ENCODE results near the gene SPTBN1. TPM values are rescaled to one million over a fixed set of nuclear protein-coding genes. Genes with fewer than 3 reads are reported as not detected.

Gene SPTBN1
- total and polyA plus RNA-seq, 2 of the 13 experiments (the other 11 are each of a cell fraction or from before 2014, with no cell fraction given): 123 to 299 TPM

DNA sequence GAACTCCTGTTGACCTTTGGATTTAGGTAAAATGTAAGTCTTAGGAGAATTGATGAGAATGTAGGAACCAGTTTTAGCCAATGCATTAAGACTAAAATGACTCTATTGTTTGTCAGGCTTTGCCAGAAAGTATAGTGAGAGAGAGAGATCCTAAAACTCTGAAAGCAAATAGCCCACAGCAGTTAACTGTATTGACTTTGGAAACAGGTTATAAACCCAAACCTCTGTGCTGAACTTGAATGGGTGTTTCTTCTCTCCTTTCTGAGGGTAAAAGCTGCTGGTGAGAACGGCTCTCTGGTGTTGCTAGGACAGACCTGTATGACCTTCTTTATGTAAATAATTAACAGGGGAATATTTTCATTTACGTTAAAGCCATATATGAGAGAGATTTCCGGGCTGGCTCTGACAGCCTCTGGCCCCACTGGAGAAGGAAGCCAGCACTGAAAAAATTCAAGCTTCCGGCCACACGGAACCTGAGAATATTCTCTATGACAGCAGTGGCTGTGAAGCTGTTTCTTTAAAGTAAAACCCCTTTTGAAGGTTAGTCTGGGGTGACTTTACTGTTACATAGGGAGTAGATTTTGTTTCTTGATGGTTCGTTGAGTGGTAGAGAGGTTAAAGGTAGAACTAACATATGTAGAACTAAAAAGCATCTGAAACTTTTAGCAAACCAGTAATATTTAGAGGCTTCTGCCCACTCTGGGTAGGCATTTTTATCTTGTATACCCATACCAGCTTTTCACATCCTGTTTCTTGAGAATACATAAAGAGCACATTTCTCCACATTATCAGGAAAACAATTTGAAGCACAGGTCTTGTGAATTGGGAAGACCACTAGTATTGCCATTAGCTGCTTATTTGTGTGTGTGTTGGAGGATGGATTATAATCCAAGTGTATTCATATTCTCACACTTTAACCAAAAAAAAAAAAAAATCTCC is 123.8 kb downstream of the SPTBN1 start (continued):
- TF ChIP-seq ZNF709 (CRISPR knock-in tag; IDR thresholded peaks at IDR 0.05) (no peak), GABPA (IDR thresholded peaks at IDR 0.05; ENCODE audit: low read depth, low read length) (no peak), GABPA (CRISPR knock-in tag; IDR thresholded peaks at IDR 0.05; ENCODE audit: low read depth) (peak; percentile 78), BCL6 (CRISPR knock-in tag; IDR thresholded peaks at IDR 0.05) (peak; percentile 89), SETDB1 (CRISPR knock-in tag; IDR thresholded peaks at IDR 0.05; ENCODE audit: borderline replicate concordance) (no peak), ZBTB20 (CRISPR knock-in tag; IDR thresholded peaks at IDR 0.05; ENCODE audit: borderline replicate concordance, low read depth) (peak; percentile 95), NRL (CRISPR knock-in tag; IDR thresholded peaks at IDR 0.05; ENCODE audit: borderline replicate concordance) (no peak), GZF1 (CRISPR knock-in tag; IDR thresholded peaks at IDR 0.05) (no peak; the same call in 1 of the 2 replicates), HOXA9 (CRISPR knock-in tag; IDR thresholded peaks at IDR 0.05; ENCODE audit: borderline replicate concordance) (no peak), ZNF20 (CRISPR knock-in tag; IDR thresholded peaks at IDR 0.05) (no peak), ZNF562 (CRISPR knock-in tag; IDR thresholded peaks at IDR 0.05; ENCODE audit: borderline replicate concordance) (no peak), SAP130 (CRISPR knock-in tag; IDR thresholded peaks at IDR 0.05; ENCODE audit: low read depth) (peak; percentile 86), ZNF280B (CRISPR knock-in tag; IDR thresholded peaks at IDR 0.05; ENCODE audit: borderline replicate concordance) (no peak), SALL2 (CRISPR knock-in tag; IDR thresholded peaks at IDR 0.05) (no peak), NFIC (IDR thresholded peaks at IDR 0.05; ENCODE audit: low read length) (peak; percentile 71; the same call in 1 of the 2 replicates), PPARG (CRISPR knock-in tag; conservative IDR thresholded peaks at IDR 0.05) (peak; percentile 85)
- TF ChIP-seq, protein P1, sequence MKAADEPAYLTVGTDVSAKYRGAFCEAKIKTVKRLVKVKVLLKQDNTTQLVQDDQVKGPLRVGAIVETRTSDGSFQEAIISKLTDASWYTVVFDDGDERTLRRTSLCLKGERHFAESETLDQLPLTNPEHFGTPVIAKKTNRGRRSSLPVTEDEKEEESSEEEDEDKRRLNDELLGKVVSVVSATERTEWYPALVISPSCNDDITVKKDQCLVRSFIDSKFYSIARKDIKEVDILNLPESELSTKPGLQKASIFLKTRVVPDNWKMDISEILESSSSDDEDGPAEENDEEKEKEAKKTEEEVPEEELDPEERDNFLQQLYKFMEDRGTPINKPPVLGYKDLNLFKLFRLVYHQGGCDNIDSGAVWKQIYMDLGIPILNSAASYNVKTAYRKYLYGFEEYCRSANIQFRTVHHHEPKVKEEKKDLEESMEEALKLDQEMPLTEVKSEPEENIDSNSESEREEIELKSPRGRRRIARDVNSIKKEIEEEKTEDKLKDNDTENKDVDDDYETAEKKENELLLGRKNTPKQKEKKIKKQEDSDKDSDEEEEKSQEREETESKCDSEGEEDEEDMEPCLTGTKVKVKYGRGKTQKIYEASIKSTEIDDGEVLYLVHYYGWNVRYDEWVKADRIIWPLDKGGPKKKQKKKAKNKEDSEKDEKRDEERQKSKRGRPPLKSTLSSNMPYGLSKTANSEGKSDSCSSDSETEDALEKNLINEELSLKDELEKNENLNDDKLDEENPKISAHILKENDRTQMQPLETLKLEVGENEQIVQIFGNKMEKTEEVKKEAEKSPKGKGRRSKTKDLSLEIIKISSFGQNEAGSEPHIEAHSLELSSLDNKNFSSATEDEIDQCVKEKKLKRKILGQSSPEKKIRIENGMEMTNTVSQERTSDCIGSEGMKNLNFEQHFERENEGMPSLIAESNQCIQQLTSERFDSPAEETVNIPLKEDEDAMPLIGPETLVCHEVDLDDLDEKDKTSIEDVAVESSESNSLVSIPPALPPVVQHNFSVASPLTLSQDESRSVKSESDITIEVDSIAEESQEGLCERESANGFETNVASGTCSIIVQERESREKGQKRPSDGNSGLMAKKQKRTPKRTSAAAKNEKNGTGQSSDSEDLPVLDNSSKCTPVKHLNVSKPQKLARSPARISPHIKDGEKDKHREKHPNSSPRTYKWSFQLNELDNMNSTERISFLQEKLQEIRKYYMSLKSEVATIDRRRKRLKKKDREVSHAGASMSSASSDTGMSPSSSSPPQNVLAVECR (CRISPR knock-in tag; IDR thresholded peaks at IDR 0.05; ENCODE audit: borderline replicate concordance): peak; percentile 67; the same call in 1 of the 2 replicates
- TF ChIP-seq, protein P2, sequence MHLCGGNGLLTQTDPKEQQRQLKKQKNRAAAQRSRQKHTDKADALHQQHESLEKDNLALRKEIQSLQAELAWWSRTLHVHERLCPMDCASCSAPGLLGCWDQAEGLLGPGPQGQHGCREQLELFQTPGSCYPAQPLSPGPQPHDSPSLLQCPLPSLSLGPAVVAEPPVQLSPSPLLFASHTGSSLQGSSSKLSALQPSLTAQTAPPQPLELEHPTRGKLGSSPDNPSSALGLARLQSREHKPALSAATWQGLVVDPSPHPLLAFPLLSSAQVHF (CRISPR knock-in tag; IDR thresholded peaks at IDR 0.05): no peak
- TF ChIP-seq, protein P3, sequence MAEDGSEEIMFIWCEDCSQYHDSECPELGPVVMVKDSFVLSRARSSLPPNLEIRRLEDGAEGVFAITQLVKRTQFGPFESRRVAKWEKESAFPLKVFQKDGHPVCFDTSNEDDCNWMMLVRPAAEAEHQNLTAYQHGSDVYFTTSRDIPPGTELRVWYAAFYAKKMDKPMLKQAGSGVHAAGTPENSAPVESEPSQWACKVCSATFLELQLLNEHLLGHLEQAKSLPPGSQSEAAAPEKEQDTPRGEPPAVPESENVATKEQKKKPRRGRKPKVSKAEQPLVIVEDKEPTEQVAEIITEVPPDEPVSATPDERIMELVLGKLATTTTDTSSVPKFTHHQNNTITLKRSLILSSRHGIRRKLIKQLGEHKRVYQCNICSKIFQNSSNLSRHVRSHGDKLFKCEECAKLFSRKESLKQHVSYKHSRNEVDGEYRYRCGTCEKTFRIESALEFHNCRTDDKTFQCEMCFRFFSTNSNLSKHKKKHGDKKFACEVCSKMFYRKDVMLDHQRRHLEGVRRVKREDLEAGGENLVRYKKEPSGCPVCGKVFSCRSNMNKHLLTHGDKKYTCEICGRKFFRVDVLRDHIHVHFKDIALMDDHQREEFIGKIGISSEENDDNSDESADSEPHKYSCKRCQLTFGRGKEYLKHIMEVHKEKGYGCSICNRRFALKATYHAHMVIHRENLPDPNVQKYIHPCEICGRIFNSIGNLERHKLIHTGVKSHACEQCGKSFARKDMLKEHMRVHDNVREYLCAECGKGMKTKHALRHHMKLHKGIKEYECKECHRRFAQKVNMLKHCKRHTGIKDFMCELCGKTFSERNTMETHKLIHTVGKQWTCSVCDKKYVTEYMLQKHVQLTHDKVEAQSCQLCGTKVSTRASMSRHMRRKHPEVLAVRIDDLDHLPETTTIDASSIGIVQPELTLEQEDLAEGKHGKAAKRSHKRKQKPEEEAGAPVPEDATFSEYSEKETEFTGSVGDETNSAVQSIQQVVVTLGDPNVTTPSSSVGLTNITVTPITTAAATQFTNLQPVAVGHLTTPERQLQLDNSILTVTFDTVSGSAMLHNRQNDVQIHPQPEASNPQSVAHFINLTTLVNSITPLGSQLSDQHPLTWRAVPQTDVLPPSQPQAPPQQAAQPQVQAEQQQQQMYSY (CRISPR knock-in tag; IDR thresholded peaks at IDR 0.05): no peak
